Iris pigment epithelial cell (primary cell): ENCODE measurements around the gene PCNX2.
A peak's percentile ranks its signal among the peaks of the same experiment; 100 is the strongest.

ENCODE experiments used
- DNase-seq: peaks from one replicate; pipeline ENCODE4 v3.0.0-alpha.2; 2011; ENCODE audit warnings: low read depth

PCNX2 gene

GRCh38 chr1:233315718-233316301, 20.3 kb upstream of the PCNX2 start:
- no peak for DNase-seq

GRCh38 chr1:233313434-233314155, 18.1 kb upstream of the PCNX2 start:
- DNase-seq: no peak

- DNase-seq: no peak
Measured at GRCh38 chr1:233304489-233305102, 9.1 kb upstream of the PCNX2 start.

- peak; percentile 21 for DNase-seq
Measured at GRCh38 chr1:233300326-233300725, 4.8 kb upstream of the PCNX2 start.

GRCh38 chr1:233299450-233299849, 3.9 kb upstream of the PCNX2 start:
- DNase-seq: no peak

- no peak for DNase-seq
Measured at GRCh38 chr1:233295975-233296322, 424 bp upstream of the PCNX2 start.

- DNase-seq: peak; percentile 72
Measured at GRCh38 chr1:233294913-233295236, 650 bp downstream of the PCNX2 start.

- no peak for DNase-seq
Measured at GRCh38 chr1:233293556-233294446, 1.7 kb downstream of the PCNX2 start.

GRCh38 chr1:233290396-233291034, 5.0 kb downstream of the PCNX2 start:
- no peak for DNase-seq

GRCh38 chr1:233289676-233290075, 5.8 kb downstream of the PCNX2 start:
- DNase-seq: no peak

- DNase-seq: no peak
Measured at GRCh38 chr1:233282582-233282886, 13.0 kb downstream of the PCNX2 start.

- peak; percentile 82 for DNase-seq
Measured at GRCh38 chr1:233281711-233282581, 13.6 kb downstream of the PCNX2 start.

GRCh38 chr1:233279971-233280370, 15.6 kb downstream of the PCNX2 start:
- DNase-seq: no peak

- DNase-seq: no peak
Measured at GRCh38 chr1:233278631-233279030, 16.9 kb downstream of the PCNX2 start.

GRCh38 chr1:233277637-233278606, 17.6 kb downstream of the PCNX2 start:
- no peak for DNase-seq

- DNase-seq: peak; percentile 70
Measured at GRCh38 chr1:233269656-233270055, 25.9 kb downstream of the PCNX2 start.

- no peak for DNase-seq
Measured at GRCh38 chr1:233268389-233269022, 27.0 kb downstream of the PCNX2 start.

- no peak for DNase-seq
Measured at GRCh38 chr1:233261695-233262094, 33.8 kb downstream of the PCNX2 start.

- DNase-seq: no peak
Measured at GRCh38 chr1:233261206-233261605, 34.3 kb downstream of the PCNX2 start.

- no peak for DNase-seq
Measured at GRCh38 chr1:233257786-233258185, 37.7 kb downstream of the PCNX2 start.
